ENCODE measurements around the gene PAM.

- TF ChIP-seq CTCF (IDR thresholded peaks at IDR 0.05) (no peak), ZFX (IDR thresholded peaks at IDR 0.05; ENCODE audit: borderline replicate concordance) (no peak)
These were observed 120.6 kb downstream of the PAM start for GRCh38 chr5:102875721-102876123.

All from 22Rv1 (cell line).